Measurements from ENCODE around the gene KCNC4.

DNA sequence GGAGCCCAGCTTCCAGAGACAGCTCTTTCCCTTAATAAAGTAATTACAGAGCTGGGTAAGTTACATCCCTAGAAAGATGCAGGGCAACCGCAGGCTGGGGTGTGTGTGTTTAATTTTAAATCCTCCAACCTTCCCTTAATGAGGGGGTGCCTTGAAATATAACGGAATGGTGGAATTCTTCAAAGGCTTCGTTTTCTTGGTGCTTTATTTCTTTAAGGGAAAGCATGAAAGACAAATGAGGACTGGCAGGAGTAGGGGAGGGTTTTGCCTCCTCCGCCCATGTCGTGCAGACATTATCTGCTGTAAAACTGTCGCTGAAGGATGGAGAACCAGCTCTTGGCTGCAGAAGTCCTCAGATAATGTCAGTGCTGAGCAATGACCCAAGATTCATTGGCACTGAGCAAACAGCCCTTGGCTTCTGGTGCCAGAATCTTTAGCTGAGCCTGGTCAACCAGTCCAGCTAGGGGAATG lies 44.3 kb upstream of the KCNC4 start:
- TF ChIP-seq CTCF (IDR thresholded peaks at IDR 0.05) (no peak), POLR2A (IDR thresholded peaks at IDR 0.05) (no peak)

All from ovary (tissue), 3 donors.